HK-2 (cell line): ENCODE measurements around the gene BAK1.
"Not testable (repeated sequence)": the region's sequence is repeated elsewhere in the genome, so short reads cannot be mapped to it uniquely, and the experiment has no call there.

Experiments used
- DNase-seq: peaks from one replicate; pipeline ENCODE4 v3.0.0-alpha.2; 2018; ENCODE audit not compliant: unreplicated experiment

Gene BAK1

GRCh38 chr6:33551538-33551937 lies 28.5 kb downstream of the BAK1 start:
- DNase-seq = no peak

GRCh38 chr6:33549896-33550295 lies 30.2 kb downstream of the BAK1 start:
- DNase-seq = no peak

DNA sequence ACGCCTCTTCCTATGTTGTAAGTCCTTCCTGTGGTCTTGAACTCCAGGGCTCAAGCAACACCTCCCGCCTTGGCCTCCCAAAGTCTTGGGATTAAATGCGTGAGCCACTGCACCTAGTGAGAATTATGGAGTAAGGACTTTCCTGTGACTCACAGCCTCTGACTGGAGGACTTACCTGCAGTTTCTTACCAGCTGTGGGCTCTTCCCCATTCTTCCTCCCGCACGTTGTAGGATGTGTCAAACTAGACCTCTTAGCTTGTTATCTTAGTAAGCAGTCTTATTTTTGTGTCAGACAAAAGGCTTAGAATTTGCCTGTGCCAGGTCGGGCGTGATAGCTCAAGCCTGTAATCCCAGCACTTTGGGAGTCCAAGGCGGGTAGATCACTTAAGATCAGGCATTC lies 30.9 kb downstream of the BAK1 start:
- no peak for DNase-seq

DNA sequence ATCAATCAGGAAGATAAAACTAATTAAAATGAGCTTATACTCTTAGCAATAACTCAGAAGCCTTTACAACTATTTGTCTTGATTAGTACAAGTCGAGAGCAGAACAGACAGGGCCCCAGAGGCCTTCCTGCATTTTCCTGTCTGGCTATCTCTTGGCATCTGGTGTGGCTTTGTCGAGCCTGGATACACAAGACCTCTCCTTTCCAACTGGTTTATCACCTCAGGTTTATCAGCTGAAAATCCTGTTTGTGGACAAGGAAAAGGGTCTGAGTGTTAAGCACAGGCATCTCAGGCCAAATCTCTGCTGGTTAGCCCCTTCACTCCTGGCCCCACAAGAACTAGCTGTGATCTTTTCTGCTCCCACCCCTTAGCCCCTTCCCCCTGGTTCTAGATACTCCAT lies 32.6 kb downstream of the BAK1 start:
- no peak for DNase-seq

DNA sequence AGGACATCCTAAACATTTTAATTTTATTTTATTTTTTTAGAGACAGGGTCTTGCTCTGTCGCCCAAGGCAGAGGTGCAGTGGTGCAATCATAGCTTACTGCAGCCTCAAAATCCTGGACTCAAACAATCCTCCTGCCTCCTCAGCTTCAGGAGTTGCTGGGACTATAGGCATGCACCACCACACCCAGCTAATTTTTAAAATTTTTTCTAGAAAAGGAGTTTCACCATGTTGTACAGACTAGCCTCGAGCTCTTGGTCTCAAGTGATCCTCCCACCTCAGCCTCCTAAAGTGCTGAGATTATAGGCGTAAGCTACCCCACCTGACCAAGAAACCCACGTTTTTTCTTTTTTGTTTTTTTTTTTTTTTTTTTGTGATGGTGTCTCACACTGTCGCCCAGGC lies 33.3 kb downstream of the BAK1 start:
- no peak for DNase-seq

GRCh38 chr6:33545292-33545691 lies 34.8 kb downstream of the BAK1 start:
- DNase-seq = not testable (repeated sequence)

GRCh38 chr6:33543116-33543515 lies 37.0 kb downstream of the BAK1 start:
- DNase-seq = no peak

- DNase-seq = no peak
Observed at GRCh38 chr6:33540768-33541167, 39.3 kb downstream of the BAK1 start.

GRCh38 chr6:33534702-33535101 lies 45.4 kb downstream of the BAK1 start:
- DNase-seq = no peak

DNA sequence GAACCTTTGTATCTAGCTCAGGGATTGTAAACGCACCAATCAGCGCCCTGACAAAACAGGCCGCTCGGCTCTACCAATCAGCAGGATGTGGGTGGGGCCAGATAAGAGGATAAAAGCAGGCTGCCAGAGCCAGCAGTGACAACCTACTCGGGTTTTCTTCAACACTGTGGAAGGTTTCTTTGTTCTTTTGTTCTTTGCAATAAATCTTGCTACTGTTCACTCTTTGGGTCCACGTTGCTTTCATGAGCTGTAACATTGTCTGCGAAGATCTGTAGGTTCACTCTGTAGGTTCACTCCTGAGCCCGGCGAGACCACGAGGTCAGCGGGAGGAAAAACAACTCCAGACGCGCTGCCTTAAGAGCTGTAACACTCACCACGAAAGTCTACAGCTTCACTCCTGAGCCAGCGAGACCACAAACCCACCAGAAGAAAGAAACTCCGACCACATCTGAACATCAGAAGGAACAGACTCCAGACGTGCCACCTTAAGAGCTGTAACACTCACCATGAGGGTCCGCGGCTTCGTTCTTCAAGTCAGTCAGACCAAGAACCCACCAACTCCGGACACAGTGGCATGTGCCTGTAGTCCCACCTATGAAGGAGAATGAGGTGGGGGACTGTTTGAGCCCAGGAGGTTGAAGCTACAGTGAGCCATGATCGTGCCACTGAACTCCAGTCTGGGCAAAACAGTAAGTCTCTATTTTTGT lies 46.8 kb downstream of the BAK1 start:
- not testable (repeated sequence) for DNase-seq

- not testable (repeated sequence) for DNase-seq
Observed at GRCh38 chr6:33532431-33532830, 47.6 kb downstream of the BAK1 start.

DNA sequence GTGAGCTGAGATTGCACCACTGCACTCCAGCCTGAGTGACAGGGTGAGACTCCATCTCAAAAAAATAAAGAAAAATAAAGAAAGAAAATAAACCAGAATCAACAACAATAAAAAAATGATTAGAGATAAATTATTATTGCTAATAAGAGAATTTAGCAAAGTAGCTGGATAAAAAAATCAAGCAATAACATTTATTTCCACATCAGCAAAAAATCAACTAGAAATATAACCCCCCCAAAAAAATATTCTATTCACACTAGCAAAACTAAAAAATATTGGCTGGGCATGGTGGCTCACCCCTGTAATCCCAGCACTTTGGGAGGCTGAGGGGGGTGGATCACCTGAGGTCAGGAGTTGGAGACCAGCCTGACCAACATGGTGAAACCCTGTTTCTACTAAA lies 49.5 kb downstream of the BAK1 start:
- DNase-seq = not testable (repeated sequence)
